NCI-H1417 (cell line): ENCODE data around the gene CD177.
A peak's percentile ranks its signal among the peaks of the same experiment; 100 is the strongest.
"Not testable (repeated sequence)": the region's sequence is repeated elsewhere in the genome, so short reads cannot be mapped to it uniquely, and the experiment has no call there.

Experiments used
- DNase-seq, 3 experiments: peaks; one replicate each; lab custom pipeline; 2025; lab: John Stamatoyannopoulos, UW

Gene CD177, protein sequence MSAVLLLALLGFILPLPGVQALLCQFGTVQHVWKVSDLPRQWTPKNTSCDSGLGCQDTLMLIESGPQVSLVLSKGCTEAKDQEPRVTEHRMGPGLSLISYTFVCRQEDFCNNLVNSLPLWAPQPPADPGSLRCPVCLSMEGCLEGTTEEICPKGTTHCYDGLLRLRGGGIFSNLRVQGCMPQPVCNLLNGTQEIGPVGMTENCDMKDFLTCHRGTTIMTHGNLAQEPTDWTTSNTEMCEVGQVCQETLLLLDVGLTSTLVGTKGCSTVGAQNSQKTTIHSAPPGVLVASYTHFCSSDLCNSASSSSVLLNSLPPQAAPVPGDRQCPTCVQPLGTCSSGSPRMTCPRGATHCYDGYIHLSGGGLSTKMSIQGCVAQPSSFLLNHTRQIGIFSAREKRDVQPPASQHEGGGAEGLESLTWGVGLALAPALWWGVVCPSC

GRCh38 chr19:43353606-43354304 lies at the start of gene CD177:
CD177 (plus strand) TSS chr19:43353686; CDS start chr19:43353715, 29 bp downstream.
- DNase-seq: no peak

GRCh38 chr19:43305642-43306041 lies 47.8 kb upstream of the CD177 start:
- DNase-seq: no peak

- DNase-seq: no peak
Observed at GRCh38 chr19:43306097-43306496, 47.4 kb upstream of the CD177 start.

- no peak for DNase-seq
Observed at GRCh38 chr19:43308244-43308815, 45.2 kb upstream of the CD177 start.

DNA sequence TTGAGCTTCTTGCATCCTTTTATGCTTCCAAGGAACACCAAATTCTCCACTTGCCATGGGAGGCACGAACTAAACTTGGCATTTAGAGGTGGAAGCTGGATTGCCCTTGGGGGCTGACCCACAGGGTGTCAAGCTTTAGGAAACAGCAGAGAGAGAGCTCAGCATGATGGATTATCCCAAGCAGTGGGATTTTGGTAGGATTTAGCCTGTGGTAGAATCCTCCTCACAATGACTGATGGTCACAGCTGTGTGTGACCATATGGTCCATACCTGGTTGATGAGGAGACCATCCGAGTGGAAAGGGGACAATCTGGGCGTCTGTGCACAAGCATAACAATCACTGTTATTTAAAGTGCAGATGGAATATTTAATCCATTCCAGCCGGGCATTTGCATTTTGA lies 44.0 kb upstream of the CD177 start:
- no peak for DNase-seq

- no peak for DNase-seq
Observed at GRCh38 chr19:43310221-43310620, 43.3 kb upstream of the CD177 start.

GRCh38 chr19:43311256-43311655 lies 42.2 kb upstream of the CD177 start:
- DNase-seq: no peak

DNA sequence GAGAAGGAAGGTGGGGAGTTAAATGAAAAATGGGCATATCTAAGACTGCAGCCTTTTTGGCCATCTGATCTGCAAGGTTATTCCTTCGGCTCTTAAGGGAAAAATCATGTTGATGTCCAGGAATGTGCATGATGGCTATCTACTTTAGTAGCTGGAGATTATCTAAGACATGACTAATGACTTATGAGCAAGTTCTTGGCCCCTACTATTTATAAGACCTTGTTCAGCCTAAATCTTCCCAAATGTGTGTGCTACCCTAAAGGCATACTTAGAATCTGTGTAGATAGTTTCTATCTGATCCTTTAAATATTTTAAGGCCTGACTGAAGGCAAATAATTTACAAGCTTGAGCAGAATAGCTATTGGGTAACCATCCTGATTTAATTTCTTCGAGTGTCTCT lies 41.8 kb upstream of the CD177 start:
- DNase-seq: no peak

GRCh38 chr19:43313711-43314495 lies 39.6 kb upstream of the CD177 start:
- DNase-seq: no peak

DNA sequence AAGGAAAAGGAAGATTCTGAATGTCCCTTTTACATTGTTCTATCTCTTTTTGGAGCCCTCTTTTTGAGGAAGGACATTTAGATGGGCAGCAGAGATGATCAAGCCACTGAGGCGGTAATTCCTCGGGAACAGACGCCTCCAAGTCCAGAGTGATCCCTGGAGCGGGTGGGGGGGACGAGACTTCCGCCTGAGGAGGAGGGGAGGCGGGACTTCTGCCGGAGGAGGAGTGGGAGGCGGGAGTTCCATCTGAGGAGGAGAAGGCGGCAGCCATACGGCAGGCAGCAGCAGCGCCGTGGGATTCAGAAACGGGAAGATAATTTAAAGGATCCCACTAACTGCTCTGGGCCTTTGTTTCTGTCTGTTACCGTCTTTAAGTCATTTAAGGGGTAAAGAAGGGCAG lies 37.6 kb upstream of the CD177 start:
- DNase-seq: no peak

DNA sequence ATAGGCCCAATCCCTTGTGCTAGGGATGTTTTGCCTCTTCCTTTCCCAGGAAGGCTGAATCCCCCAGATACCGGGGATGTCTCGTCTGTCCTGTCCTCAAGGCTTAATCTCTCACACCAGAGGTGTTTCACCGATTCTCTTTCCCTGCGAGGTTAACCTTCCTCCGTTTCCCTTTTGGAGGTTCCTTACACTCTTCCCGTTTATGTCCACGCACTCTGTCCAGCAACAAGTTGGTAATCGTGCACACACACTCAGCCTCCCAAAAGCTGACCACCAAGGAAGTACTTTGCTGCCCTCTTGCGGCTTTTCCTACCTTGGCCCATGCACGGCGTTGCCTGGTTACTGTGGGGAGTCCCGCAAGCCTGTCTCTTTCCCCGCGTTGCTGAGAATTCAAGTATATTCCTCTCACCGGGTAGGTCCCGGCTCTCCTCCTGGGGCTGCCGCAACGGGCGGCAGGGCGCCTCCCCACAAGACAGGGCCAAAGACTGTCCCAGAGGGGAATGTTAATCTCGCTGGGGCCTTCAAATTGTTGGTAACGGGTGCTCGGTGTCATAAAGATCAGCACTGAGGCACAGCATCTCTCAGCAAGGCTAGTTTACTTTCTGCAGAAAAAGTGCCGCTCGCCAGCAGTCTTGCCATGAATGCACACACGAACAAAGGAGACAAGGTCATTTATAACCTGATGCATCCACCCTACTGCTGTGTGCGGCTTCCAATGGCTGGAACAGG lies 36.7 kb upstream of the CD177 start:
- peak; percentile 1 to 44 (median 30) for DNase-seq

GRCh38 chr19:43318203-43318602 lies 35.3 kb upstream of the CD177 start:
- DNase-seq: no peak

- no peak for DNase-seq
Observed at GRCh38 chr19:43318796-43319314, 34.6 kb upstream of the CD177 start.

GRCh38 chr19:43320546-43320945 lies 32.9 kb upstream of the CD177 start:
- no peak for DNase-seq

- not testable (repeated sequence) for DNase-seq
Observed at GRCh38 chr19:43326761-43327160, 26.7 kb upstream of the CD177 start.

- not testable (repeated sequence) for DNase-seq
Observed at GRCh38 chr19:43328561-43328960, 24.9 kb upstream of the CD177 start.

GRCh38 chr19:43329049-43329448 lies 24.4 kb upstream of the CD177 start:
- not testable (repeated sequence) for DNase-seq

GRCh38 chr19:43329989-43330388 lies 23.5 kb upstream of the CD177 start:
- no peak for DNase-seq

GRCh38 chr19:43330726-43331434 lies 22.6 kb upstream of the CD177 start:
- no peak for DNase-seq

GRCh38 chr19:43331435-43332010 lies 22.0 kb upstream of the CD177 start:
- DNase-seq: no peak
